ENCODE data around the gene PROSER2. TPM values are rescaled to one million over a fixed set of nuclear protein-coding genes. Genes with fewer than 3 reads are reported as not detected.

PROSER2 gene
- total and polyA plus RNA-seq, 4 donors, result 6.5 to 24.9 (median 9.9) TPM

DNA sequence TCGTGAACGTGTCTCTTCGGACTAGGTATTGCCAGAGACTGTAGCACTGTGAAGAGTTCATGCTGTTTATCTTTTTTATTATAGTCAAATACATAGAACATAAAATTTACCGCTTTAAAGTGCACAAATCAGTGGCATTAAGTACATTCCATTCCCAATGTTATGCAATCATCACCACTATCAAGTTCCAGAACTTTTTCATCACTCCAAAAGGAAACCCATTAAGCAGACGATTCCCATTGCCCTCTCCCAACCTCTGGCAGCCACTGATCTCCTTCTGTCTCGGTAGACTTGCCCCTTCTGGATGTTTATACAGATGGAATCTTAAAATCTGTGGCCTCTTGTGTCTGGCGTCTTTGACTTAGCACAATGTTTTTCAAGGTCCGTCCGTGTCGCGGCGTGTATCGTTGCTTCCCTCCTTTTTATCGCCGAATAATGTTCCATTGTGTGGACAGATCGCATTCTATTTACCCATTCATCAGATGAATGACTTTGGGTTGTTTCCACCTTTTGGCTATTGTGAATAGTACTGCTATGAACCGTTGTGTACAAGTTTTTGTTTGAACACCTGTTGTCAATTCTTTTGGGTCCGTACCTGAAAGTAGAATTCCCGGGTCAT, 2.7 kb downstream of the PROSER2 start:
- Histone ChIP-seq H3K36me3 (ENCODE audit: control insufficient read depth in 4 of 4, insufficient read depth in 3 of 4, low read depth in 1 of 4, low read length in 3 of 4) (no peaks in the 10 kb centered on the region), H3K9me3 (ENCODE audit: control insufficient read depth in 4 of 4, low read length in 3 of 4) (no peaks in the 10 kb centered on the region), H3K4me1 (ENCODE audit: control insufficient read depth in 4 of 4, insufficient read depth in 4 of 4, low read length in 3 of 4) (peaks cover 14 to 53% (median 39%) of the 10 kb centered on the region in 4 donors), H3K4me3 (ENCODE audit: low read depth in 1 of 3, low read length in 3 of 3) (peak overlapping the region; percentile 27 to 97 (median 82)), H3K9ac (ENCODE audit: low read depth in 1 of 2, low read length in 2 of 2) (peak overlapping the region; percentile 8 to 36), H3K27me3 (ENCODE audit: control insufficient read depth in 4 of 4, insufficient read depth in 4 of 4, low read length in 3 of 4) (no peaks in the 10 kb centered on the region), H3K27ac (ENCODE audit: low read depth in 1 of 2, low read length in 2 of 2) (peak overlapping the region; percentile 96)
- TF ChIP-seq TAF1 (conservative IDR thresholded peaks at IDR 0.05) (no peak), HNF4A (conservative IDR thresholded peaks at IDR 0.05) (peak in 1 of 2 donors; percentile 9), RXRA (IDR thresholded peaks at IDR 0.05) (peak in 1 of 2 donors; percentile 27)
- DNase-seq (ENCODE audit: low spot score), result no peak
- 49% methylated on average over 19 of the region's 19 CpGs for WGBS

- peaks cover 14 to 56% (median 42%) of the 10 kb centered on the region in 4 donors for H3K4me1 ChIP-seq (ENCODE audit: control insufficient read depth in 4 of 4, insufficient read depth in 4 of 4, low read length in 3 of 4)
- H3K4me3 ChIP-seq (ENCODE audit: low read depth in 1 of 3, low read length in 3 of 3), result peak overlapping the region; percentile 14 to 35 (median 31)
- no peaks in the 10 kb centered on the region for H3K27me3 ChIP-seq (ENCODE audit: control insufficient read depth in 4 of 4, insufficient read depth in 4 of 4, low read length in 3 of 4)
- H3K9ac ChIP-seq (ENCODE audit: low read depth in 1 of 2, low read length in 2 of 2), result peak overlapping the region; percentile 17 to 53
- peak overlapping the region; percentile 71 to 74 for H3K27ac ChIP-seq (ENCODE audit: low read depth in 1 of 2, low read length in 2 of 2)
- TF ChIP-seq, protein P1, sequence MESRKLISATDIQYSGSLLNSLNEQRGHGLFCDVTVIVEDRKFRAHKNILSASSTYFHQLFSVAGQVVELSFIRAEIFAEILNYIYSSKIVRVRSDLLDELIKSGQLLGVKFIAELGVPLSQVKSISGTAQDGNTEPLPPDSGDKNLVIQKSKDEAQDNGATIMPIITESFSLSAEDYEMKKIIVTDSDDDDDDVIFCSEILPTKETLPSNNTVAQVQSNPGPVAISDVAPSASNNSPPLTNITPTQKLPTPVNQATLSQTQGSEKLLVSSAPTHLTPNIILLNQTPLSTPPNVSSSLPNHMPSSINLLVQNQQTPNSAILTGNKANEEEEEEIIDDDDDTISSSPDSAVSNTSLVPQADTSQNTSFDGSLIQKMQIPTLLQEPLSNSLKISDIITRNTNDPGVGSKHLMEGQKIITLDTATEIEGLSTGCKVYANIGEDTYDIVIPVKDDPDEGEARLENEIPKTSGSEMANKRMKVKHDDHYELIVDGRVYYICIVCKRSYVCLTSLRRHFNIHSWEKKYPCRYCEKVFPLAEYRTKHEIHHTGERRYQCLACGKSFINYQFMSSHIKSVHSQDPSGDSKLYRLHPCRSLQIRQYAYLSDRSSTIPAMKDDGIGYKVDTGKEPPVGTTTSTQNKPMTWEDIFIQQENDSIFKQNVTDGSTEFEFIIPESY (IDR thresholded peaks at IDR 0.05), result no peak
- TF ChIP-seq, protein P2, sequence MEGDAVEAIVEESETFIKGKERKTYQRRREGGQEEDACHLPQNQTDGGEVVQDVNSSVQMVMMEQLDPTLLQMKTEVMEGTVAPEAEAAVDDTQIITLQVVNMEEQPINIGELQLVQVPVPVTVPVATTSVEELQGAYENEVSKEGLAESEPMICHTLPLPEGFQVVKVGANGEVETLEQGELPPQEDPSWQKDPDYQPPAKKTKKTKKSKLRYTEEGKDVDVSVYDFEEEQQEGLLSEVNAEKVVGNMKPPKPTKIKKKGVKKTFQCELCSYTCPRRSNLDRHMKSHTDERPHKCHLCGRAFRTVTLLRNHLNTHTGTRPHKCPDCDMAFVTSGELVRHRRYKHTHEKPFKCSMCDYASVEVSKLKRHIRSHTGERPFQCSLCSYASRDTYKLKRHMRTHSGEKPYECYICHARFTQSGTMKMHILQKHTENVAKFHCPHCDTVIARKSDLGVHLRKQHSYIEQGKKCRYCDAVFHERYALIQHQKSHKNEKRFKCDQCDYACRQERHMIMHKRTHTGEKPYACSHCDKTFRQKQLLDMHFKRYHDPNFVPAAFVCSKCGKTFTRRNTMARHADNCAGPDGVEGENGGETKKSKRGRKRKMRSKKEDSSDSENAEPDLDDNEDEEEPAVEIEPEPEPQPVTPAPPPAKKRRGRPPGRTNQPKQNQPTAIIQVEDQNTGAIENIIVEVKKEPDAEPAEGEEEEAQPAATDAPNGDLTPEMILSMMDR (IDR thresholded peaks at IDR 0.05; ENCODE audit: low read depth, low read length, missing input control), result peak; percentile 3
- DNase-seq (ENCODE audit: low spot score), result no peak
- H3K36me3 ChIP-seq (ENCODE audit: control insufficient read depth in 4 of 4, insufficient read depth in 3 of 4, low read depth in 1 of 4, low read length in 3 of 4), result no peaks in the 10 kb centered on the region
- no peaks in the 10 kb centered on the region for H3K9me3 ChIP-seq (ENCODE audit: control insufficient read depth in 4 of 4, low read length in 3 of 4)
- 57% methylated on average over 10 of the region's 10 CpGs for WGBS
Measured at GRCh38 chr10:11827006-11827405, 3.9 kb downstream of the PROSER2 start.

- Histone ChIP-seq H3K4me3 (ENCODE audit: low read depth in 1 of 3, low read length in 3 of 3) (peak overlapping the region; percentile 14 to 35 (median 31)), H3K27ac (ENCODE audit: low read depth in 1 of 2, low read length in 2 of 2) (peak overlapping the region; percentile 71 to 74), H3K27me3 (ENCODE audit: control insufficient read depth in 4 of 4, insufficient read depth in 4 of 4, low read length in 3 of 4) (no peaks in the 10 kb centered on the region), H3K9me3 (ENCODE audit: control insufficient read depth in 4 of 4, low read length in 3 of 4) (no peaks in the 10 kb centered on the region), H3K4me1 (ENCODE audit: control insufficient read depth in 4 of 4, insufficient read depth in 4 of 4, low read length in 3 of 4) (peaks cover 14 to 59% (median 43%) of the 10 kb centered on the region in 4 donors), H3K36me3 (ENCODE audit: control insufficient read depth in 4 of 4, insufficient read depth in 3 of 4, low read depth in 1 of 4, low read length in 3 of 4) (no peaks in the 10 kb centered on the region), H3K9ac (ENCODE audit: low read depth in 1 of 2, low read length in 2 of 2) (peak overlapping the region in 1 of 2 donors; percentile 53)
- 39% methylated on average over 6 of the region's 6 CpGs for WGBS
- no peak for DNase-seq (ENCODE audit: low spot score)
- TF ChIP-seq FOXA2 (IDR thresholded peaks at IDR 0.05) (no peak), HNF4G (IDR thresholded peaks at IDR 0.05) (no peak), FOXA1 (IDR thresholded peaks at IDR 0.05) (no peak), YY1 (IDR thresholded peaks at IDR 0.05) (peak; percentile 81), JUND (IDR thresholded peaks at IDR 0.05) (peak in 1 of 2 donors; percentile 16), GABPA (IDR thresholded peaks at IDR 0.05 in 1 of 2, conservative IDR thresholded peaks at IDR 0.05 in 1 of 2) (no peak), ATF3 (IDR thresholded peaks at IDR 0.05) (no peak), NR2F2 (IDR thresholded peaks at IDR 0.05) (no peak), SP1 (IDR thresholded peaks at IDR 0.05) (no peak), REST (IDR thresholded peaks at IDR 0.05) (no peak), RXRA (IDR thresholded peaks at IDR 0.05) (peak; percentile 68 to 72), HNF4A (conservative IDR thresholded peaks at IDR 0.05) (peak; percentile 45 to 61), EGR1 (IDR thresholded peaks at IDR 0.05; ENCODE audit: low read depth in 2 of 2) (no peak), RAD21 (IDR thresholded peaks at IDR 0.05) (peak in 1 of 2 donors; percentile 13)
- TF ChIP-seq, protein P2 (IDR thresholded peaks at IDR 0.05; ENCODE audit: low read depth, low read length, missing input control), result no peak
Measured at GRCh38 chr10:11827414-11827813, 4.3 kb downstream of the PROSER2 start.

All from liver (tissue), 9 donors.